NCI-H1105 (cell line): ENCODE measurements around the gene ZBTB46.
"Not testable (repeated sequence)": the region's sequence is repeated elsewhere in the genome, so short reads cannot be mapped to it uniquely, and the experiment has no call there.

ENCODE experiments used
- DNase-seq: peaks from one replicate; lab custom pipeline; 2025; lab: John Stamatoyannopoulos, UW

Gene ZBTB46

GRCh38 chr20:63858393-63859165 lies 27.5 kb upstream of the ZBTB46 start:
- DNase-seq = no peak

- no peak for DNase-seq
These were observed 26.8 kb upstream of the ZBTB46 start for GRCh38 chr20:63857764-63858392.

GRCh38 chr20:63856098-63856511 lies 25.0 kb upstream of the ZBTB46 start:
- no peak for DNase-seq

GRCh38 chr20:63855363-63856097 lies 24.5 kb upstream of the ZBTB46 start:
- DNase-seq = no peak

- no peak for DNase-seq
These were observed 23.8 kb upstream of the ZBTB46 start for GRCh38 chr20:63854766-63855362.

GRCh38 chr20:63854069-63854765 lies 23.2 kb upstream of the ZBTB46 start:
- no peak for DNase-seq

- not testable (repeated sequence) for DNase-seq
These were observed 22.6 kb upstream of the ZBTB46 start for GRCh38 chr20:63853733-63854068.

- not testable (repeated sequence) for DNase-seq
These were observed 20.5 kb upstream of the ZBTB46 start for GRCh38 chr20:63851548-63851943.

GRCh38 chr20:63850689-63851547 lies 19.9 kb upstream of the ZBTB46 start:
- DNase-seq = no peak

GRCh38 chr20:63848003-63848911 lies 17.2 kb upstream of the ZBTB46 start:
- no peak for DNase-seq

- DNase-seq = no peak
These were observed 16.4 kb upstream of the ZBTB46 start for GRCh38 chr20:63847237-63848002.

- no peak for DNase-seq
These were observed 15.8 kb upstream of the ZBTB46 start for GRCh38 chr20:63846888-63847236.

GRCh38 chr20:63846128-63846771 lies 15.2 kb upstream of the ZBTB46 start:
- no peak for DNase-seq

GRCh38 chr20:63844511-63844991 lies 13.5 kb upstream of the ZBTB46 start:
- no peak for DNase-seq

GRCh38 chr20:63843778-63844177 lies 12.7 kb upstream of the ZBTB46 start:
- DNase-seq = no peak

GRCh38 chr20:63843222-63843621 lies 12.2 kb upstream of the ZBTB46 start:
- DNase-seq = no peak

- DNase-seq = no peak
These were observed 11.2 kb upstream of the ZBTB46 start for GRCh38 chr20:63842258-63842657.

GRCh38 chr20:63840405-63840828 lies 9.4 kb upstream of the ZBTB46 start:
- DNase-seq = no peak

- DNase-seq = no peak
These were observed 8.6 kb upstream of the ZBTB46 start for GRCh38 chr20:63839620-63840019.
